SH-SY5Y (cell line): ENCODE measurements around the gene LYZL2.

ENCODE experiments used
- GATA2 ChIP-seq: IDR thresholded peaks from 2 replicates; pipeline ENCODE4 v1.6.1; 2011; ENCODE audit warnings: mild to moderate bottlenecking, low read depth, low read length
- GATA3 ChIP-seq: IDR thresholded peaks from 2 replicates; pipeline ENCODE4 v1.6.1; 2011; ENCODE audit warnings: low read depth, mild to moderate bottlenecking, low read length, moderate library complexity

The LYZL2 gene

GRCh38 chr10:30617070-30617469 is 12.5 kb downstream of the LYZL2 start:
- TF ChIP-seq GATA3, result no peak
- no peak for TF ChIP-seq GATA2

GRCh38 chr10:30607814-30608213 is 21.7 kb downstream of the LYZL2 start:
- no peak for TF ChIP-seq GATA2

- TF ChIP-seq GATA2, result no peak
- no peak for TF ChIP-seq GATA3
Observed at GRCh38 chr10:30606313-30606712, 23.2 kb downstream of the LYZL2 start.

- TF ChIP-seq GATA2 (no peak), GATA3 (no peak)
Observed at GRCh38 chr10:30603589-30603988, 26.0 kb downstream of the LYZL2 start.

GRCh38 chr10:30602747-30603146 is 26.8 kb downstream of the LYZL2 start:
- TF ChIP-seq GATA2, result no peak
- TF ChIP-seq GATA3, result no peak

- TF ChIP-seq GATA2 (no peak), GATA3 (no peak)
Observed at GRCh38 chr10:30600005-30600404, 29.5 kb downstream of the LYZL2 start.

GRCh38 chr10:30598105-30598776 is 31.3 kb downstream of the LYZL2 start:
- no peak for TF ChIP-seq GATA3
- TF ChIP-seq GATA2, result no peak

- TF ChIP-seq GATA3 (no peak), GATA2 (no peak)
Observed at GRCh38 chr10:30596013-30596412, 33.5 kb downstream of the LYZL2 start.

GRCh38 chr10:30594077-30594476 is 35.5 kb downstream of the LYZL2 start:
- TF ChIP-seq GATA3 (no peak), GATA2 (no peak)

- TF ChIP-seq GATA3 (no peak), GATA2 (no peak)
Observed at GRCh38 chr10:30591249-30591670, 38.3 kb downstream of the LYZL2 start.

- TF ChIP-seq GATA3 (no peak), GATA2 (no peak)
Observed at GRCh38 chr10:30589441-30589840, 40.1 kb downstream of the LYZL2 start.

GRCh38 chr10:30587522-30588031 is 42.0 kb downstream of the LYZL2 start:
- TF ChIP-seq GATA2 (no peak), GATA3 (no peak)

GRCh38 chr10:30586828-30587227 is 42.7 kb downstream of the LYZL2 start:
- TF ChIP-seq GATA3 (no peak), GATA2 (no peak)

- no peak for TF ChIP-seq GATA3
- TF ChIP-seq GATA2, result no peak
Observed at GRCh38 chr10:30583778-30584415, 45.7 kb downstream of the LYZL2 start.

GRCh38 chr10:30581779-30582380 is 47.7 kb downstream of the LYZL2 start:
- no peak for TF ChIP-seq GATA2
- no peak for TF ChIP-seq GATA3
